CD4-positive, alpha-beta T cell treated with Interleukin-2 at 100 ng/mL for 4 hours (primary cell): ENCODE data around the gene HOXC10.

Source experiments
- DNase-seq: peaks from one replicate; pipeline ENCODE4 v3.0.0-alpha.2; 2020; ENCODE audit warnings: low spot score

The HOXC10 gene

GRCh38 chr12:54004063-54004840 is 19.3 kb downstream of the HOXC10 start:
- no peak for DNase-seq

- DNase-seq = no peak
Measured at GRCh38 chr12:54004841-54005530, 20.0 kb downstream of the HOXC10 start.

- DNase-seq = no peak
Measured at GRCh38 chr12:54005531-54005852, 20.5 kb downstream of the HOXC10 start.

- DNase-seq = peak; percentile 84
Measured at GRCh38 chr12:54005853-54006558, 21.1 kb downstream of the HOXC10 start.

GRCh38 chr12:54006559-54007220 is 21.7 kb downstream of the HOXC10 start:
- no peak for DNase-seq

GRCh38 chr12:54007538-54008259 is 22.8 kb downstream of the HOXC10 start:
- DNase-seq = no peak

- DNase-seq = no peak
Measured at GRCh38 chr12:54008260-54008552, 23.3 kb downstream of the HOXC10 start.

- DNase-seq = no peak
Measured at GRCh38 chr12:54009171-54010052, 24.5 kb downstream of the HOXC10 start.

GRCh38 chr12:54010053-54010971 is 25.4 kb downstream of the HOXC10 start:
- DNase-seq = no peak

- DNase-seq = no peak
Measured at GRCh38 chr12:54010972-54011664, 26.2 kb downstream of the HOXC10 start.

GRCh38 chr12:54011665-54012532 is 27.0 kb downstream of the HOXC10 start:
- DNase-seq = no peak

GRCh38 chr12:54012631-54013409 is 27.9 kb downstream of the HOXC10 start:
- no peak for DNase-seq

- DNase-seq = no peak
Measured at GRCh38 chr12:54014377-54015017, 29.6 kb downstream of the HOXC10 start.

GRCh38 chr12:54015018-54015931 is 30.3 kb downstream of the HOXC10 start:
- DNase-seq = no peak

GRCh38 chr12:54016051-54016450 is 31.1 kb downstream of the HOXC10 start:
- DNase-seq = no peak

- DNase-seq = no peak
Measured at GRCh38 chr12:54016478-54016964, 31.6 kb downstream of the HOXC10 start.
